ENCODE measurements around the gene SEC63.

DNA sequence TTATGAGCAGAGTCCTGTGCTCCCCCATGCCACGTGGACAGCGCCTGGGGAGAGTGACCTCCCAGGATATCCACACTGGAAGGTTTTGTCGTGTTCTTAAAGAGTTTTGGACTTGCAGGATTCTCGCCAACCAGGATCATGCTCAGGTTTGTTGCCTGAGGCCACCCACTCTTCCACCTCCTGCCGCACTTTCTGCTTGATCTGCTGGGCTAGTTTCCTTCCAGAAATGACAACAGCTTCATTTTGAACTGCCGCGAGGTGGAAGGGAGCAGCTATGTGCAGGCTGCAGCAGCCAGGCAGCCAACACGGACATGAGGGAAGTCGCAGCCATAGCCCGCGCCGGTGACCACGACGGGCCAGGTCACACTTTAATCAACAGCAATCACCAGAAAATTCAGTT is 27.7 kb upstream of the SEC63 start:
- TF ChIP-seq, protein P1, sequence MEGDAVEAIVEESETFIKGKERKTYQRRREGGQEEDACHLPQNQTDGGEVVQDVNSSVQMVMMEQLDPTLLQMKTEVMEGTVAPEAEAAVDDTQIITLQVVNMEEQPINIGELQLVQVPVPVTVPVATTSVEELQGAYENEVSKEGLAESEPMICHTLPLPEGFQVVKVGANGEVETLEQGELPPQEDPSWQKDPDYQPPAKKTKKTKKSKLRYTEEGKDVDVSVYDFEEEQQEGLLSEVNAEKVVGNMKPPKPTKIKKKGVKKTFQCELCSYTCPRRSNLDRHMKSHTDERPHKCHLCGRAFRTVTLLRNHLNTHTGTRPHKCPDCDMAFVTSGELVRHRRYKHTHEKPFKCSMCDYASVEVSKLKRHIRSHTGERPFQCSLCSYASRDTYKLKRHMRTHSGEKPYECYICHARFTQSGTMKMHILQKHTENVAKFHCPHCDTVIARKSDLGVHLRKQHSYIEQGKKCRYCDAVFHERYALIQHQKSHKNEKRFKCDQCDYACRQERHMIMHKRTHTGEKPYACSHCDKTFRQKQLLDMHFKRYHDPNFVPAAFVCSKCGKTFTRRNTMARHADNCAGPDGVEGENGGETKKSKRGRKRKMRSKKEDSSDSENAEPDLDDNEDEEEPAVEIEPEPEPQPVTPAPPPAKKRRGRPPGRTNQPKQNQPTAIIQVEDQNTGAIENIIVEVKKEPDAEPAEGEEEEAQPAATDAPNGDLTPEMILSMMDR (IDR thresholded peaks at IDR 0.05) = no peak
- no peak for TF ChIP-seq POLR2AphosphoS5 (IDR thresholded peaks at IDR 0.05; ENCODE audit: insufficient read depth in 1 of 2, low read depth in 1 of 2)

All from vagina (tissue), 2 donors.